Ishikawa (cell line): ENCODE measurements around the gene MOGAT3.

Experiments used
- EP300 ChIP-seq: IDR thresholded peaks from 2 replicates; pipeline ENCODE4 v1.6.1; 2012; ENCODE audit warnings: borderline replicate concordance
- FOXM1 ChIP-seq: IDR thresholded peaks from 2 replicates; pipeline ENCODE4 v1.6.1; 2012; ENCODE audit warnings: low read depth, borderline replicate concordance
- RAD21 ChIP-seq: IDR thresholded peaks from 2 replicates; pipeline ENCODE4 v1.6.1; 2012; ENCODE audit warnings: low read depth
- TF ChIP-seq, protein P1 (sequence below): IDR thresholded peaks from 2 replicates; pipeline ENCODE4 v1.6.1; 2012
- TF ChIP-seq, protein P2 (sequence below): IDR thresholded peaks from 2 replicates; pipeline ENCODE4 v1.6.1; 2012; ENCODE audit warnings: low read depth, mild to moderate bottlenecking

DNA sequence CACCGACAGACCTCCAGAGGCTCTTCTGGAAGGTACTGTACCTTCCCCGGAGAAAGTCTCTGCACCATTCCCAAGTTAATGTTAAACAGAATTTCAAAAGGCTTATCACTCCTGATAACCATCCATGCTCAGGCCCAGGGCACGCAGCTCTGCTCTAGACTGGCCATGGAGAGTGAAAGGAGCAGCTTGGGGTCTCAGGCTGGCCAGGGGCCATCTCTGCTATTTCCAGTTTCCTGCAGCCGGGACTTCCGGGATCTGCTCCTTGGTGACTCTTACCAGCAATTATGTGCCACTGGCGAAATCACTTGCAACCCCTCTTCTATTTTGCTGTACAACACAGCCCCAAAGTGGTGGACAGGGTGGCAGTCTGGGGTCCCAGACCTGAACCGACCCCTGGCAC, 30.8 kb upstream of the MOGAT3 start:
- TF ChIP-seq EP300 (no peak), FOXM1 (no peak), RAD21 (no peak)
- TF ChIP-seq, protein P1, sequence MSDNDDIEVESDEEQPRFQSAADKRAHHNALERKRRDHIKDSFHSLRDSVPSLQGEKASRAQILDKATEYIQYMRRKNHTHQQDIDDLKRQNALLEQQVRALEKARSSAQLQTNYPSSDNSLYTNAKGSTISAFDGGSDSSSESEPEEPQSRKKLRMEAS, result no peak
- TF ChIP-seq, protein P2, sequence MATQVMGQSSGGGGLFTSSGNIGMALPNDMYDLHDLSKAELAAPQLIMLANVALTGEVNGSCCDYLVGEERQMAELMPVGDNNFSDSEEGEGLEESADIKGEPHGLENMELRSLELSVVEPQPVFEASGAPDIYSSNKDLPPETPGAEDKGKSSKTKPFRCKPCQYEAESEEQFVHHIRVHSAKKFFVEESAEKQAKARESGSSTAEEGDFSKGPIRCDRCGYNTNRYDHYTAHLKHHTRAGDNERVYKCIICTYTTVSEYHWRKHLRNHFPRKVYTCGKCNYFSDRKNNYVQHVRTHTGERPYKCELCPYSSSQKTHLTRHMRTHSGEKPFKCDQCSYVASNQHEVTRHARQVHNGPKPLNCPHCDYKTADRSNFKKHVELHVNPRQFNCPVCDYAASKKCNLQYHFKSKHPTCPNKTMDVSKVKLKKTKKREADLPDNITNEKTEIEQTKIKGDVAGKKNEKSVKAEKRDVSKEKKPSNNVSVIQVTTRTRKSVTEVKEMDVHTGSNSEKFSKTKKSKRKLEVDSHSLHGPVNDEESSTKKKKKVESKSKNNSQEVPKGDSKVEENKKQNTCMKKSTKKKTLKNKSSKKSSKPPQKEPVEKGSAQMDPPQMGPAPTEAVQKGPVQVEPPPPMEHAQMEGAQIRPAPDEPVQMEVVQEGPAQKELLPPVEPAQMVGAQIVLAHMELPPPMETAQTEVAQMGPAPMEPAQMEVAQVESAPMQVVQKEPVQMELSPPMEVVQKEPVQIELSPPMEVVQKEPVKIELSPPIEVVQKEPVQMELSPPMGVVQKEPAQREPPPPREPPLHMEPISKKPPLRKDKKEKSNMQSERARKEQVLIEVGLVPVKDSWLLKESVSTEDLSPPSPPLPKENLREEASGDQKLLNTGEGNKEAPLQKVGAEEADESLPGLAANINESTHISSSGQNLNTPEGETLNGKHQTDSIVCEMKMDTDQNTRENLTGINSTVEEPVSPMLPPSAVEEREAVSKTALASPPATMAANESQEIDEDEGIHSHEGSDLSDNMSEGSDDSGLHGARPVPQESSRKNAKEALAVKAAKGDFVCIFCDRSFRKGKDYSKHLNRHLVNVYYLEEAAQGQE, result no peak
